Type B pancreatic cell (in vitro differentiated cells): ENCODE measurements around the gene MAP3K10. TPM values are rescaled to one million over a fixed set of nuclear protein-coding genes. Genes with fewer than 3 reads are reported as not detected.
"Not testable (repeated sequence)": the region's sequence is repeated elsewhere in the genome, so short reads cannot be mapped to it uniquely, and the experiment has no call there.

Source experiments
- DNase-seq: peaks from one replicate; pipeline ENCODE4 v3.0.0; 2021; ENCODE audit warnings: mixed read lengths; ENCODE audit not compliant: unreplicated experiment; ENCODE audit errors: extremely low spot score
- H3K27ac Mint-ChIP-seq: 2 replicates; pipeline ENCODE4 v1.8.0; 2021; ENCODE audit warnings: mild to moderate bottlenecking, mixed read lengths
- H3K27me3 Mint-ChIP-seq: 2 replicates; pipeline ENCODE4 v1.8.0; 2021; ENCODE audit warnings: mixed read lengths
- H3K36me3 Mint-ChIP-seq: 2 replicates; pipeline ENCODE4 v1.8.0; 2021; ENCODE audit warnings: mixed read lengths
- H3K4me1 Mint-ChIP-seq: one replicate; pipeline ENCODE4 v1.8.0; 2021; ENCODE audit warnings: mixed read lengths; ENCODE audit not compliant: unreplicated experiment
- H3K4me3 Mint-ChIP-seq: 2 replicates; pipeline ENCODE4 v1.8.0; 2021; ENCODE audit warnings: mild to moderate bottlenecking, mixed read lengths
- H3K9me3 Mint-ChIP-seq: 2 replicates; pipeline ENCODE4 v1.8.0; 2021; ENCODE audit warnings: mixed read lengths
- total RNA-seq: library from RNA; stranded (reverse); gene quantifications from 2 replicates; pipeline ENCODE4 v1.2.1, GENCODE V29; 2021; ENCODE audit warnings: low replicate concordance
- TF ChIP-seq, protein P1 (sequence below): fragments of 200-600 bp; sonication (generic); conservative IDR thresholded peaks from 2 replicates; pipeline ENCODE4 v1.5.0; 2021; ENCODE audit warnings: antibody characterized with exemption, mild to moderate bottlenecking

MAP3K10 gene
- total RNA-seq, 1 donor from 2014 or later = 23.4 TPM

DNA sequence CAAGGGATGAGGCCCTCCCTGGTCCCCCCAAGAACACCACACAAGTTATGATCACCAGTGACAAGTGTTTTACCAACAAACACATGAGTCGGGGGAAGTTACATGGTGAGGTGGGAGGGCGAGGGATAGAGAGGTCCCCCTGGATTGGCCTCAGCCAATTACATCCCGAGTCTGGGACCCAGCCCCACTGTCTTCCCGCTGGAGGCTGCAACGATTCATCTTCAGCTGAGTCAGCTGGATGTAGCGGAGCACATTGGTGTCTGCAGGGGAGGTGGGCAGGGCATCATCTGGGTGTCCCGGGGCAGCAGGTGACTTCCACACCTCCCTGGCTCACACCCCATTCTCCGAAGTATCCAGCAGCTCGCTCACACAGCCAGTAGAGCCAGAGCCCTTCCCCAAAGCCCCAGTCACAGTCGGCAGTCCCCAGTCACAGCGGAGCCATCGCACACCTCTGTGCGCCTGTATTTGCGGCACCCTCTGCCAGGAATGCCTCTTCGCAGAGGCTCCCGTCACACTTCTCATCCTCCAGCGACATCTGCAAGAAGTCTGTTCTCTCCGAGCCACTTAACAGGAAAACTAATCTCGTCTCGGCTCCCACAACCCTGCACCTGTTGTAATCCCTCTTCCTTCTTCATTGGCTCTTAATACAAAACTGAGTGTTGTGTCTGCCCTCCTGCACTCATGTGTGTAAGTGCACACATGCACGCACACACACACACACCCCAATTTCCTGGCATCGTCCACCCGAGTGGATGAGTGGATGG, 25.0 kb downstream of the MAP3K10 start:
- no peak for DNase-seq
- peak overlapping the region; percentile 92 for H3K27ac Mint-ChIP-seq
- peaks cover 52% of the 10 kb centered on the region for H3K27me3 Mint-ChIP-seq
- H3K4me3 Mint-ChIP-seq = peak overlapping the region; percentile 64
- H3K4me1 Mint-ChIP-seq = peaks cover 7% of the 10 kb centered on the region
- peaks cover 10% of the 10 kb centered on the region for H3K36me3 Mint-ChIP-seq
- H3K9me3 Mint-ChIP-seq = no peaks in the 10 kb centered on the region
- TF ChIP-seq, protein P1, sequence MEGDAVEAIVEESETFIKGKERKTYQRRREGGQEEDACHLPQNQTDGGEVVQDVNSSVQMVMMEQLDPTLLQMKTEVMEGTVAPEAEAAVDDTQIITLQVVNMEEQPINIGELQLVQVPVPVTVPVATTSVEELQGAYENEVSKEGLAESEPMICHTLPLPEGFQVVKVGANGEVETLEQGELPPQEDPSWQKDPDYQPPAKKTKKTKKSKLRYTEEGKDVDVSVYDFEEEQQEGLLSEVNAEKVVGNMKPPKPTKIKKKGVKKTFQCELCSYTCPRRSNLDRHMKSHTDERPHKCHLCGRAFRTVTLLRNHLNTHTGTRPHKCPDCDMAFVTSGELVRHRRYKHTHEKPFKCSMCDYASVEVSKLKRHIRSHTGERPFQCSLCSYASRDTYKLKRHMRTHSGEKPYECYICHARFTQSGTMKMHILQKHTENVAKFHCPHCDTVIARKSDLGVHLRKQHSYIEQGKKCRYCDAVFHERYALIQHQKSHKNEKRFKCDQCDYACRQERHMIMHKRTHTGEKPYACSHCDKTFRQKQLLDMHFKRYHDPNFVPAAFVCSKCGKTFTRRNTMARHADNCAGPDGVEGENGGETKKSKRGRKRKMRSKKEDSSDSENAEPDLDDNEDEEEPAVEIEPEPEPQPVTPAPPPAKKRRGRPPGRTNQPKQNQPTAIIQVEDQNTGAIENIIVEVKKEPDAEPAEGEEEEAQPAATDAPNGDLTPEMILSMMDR = no peak

DNA sequence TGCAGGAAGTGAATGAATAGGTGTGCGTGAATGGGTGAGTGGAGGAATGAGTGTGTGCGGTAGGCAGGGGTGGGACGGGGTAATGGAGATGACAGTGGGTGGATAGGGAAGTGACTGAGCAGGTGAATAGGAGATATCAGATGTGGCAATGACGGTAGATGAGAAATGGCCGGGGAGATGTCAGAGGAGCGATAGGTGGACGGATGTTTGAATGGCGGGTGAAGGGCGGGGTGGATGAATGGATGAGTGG, 25.5 kb downstream of the MAP3K10 start:
- no peak for DNase-seq
- TF ChIP-seq, protein P1 = no peak
- peaks cover 7% of the 10 kb centered on the region for H3K4me1 Mint-ChIP-seq
- peaks cover 58% of the 10 kb centered on the region for H3K27me3 Mint-ChIP-seq
- peak overlapping the region; percentile 92 for H3K27ac Mint-ChIP-seq
- peaks cover under 1% of the 10 kb centered on the region for H3K9me3 Mint-ChIP-seq
- peak overlapping the region; percentile 64 for H3K4me3 Mint-ChIP-seq
- H3K36me3 Mint-ChIP-seq = peaks cover 10% of the 10 kb centered on the region

DNA sequence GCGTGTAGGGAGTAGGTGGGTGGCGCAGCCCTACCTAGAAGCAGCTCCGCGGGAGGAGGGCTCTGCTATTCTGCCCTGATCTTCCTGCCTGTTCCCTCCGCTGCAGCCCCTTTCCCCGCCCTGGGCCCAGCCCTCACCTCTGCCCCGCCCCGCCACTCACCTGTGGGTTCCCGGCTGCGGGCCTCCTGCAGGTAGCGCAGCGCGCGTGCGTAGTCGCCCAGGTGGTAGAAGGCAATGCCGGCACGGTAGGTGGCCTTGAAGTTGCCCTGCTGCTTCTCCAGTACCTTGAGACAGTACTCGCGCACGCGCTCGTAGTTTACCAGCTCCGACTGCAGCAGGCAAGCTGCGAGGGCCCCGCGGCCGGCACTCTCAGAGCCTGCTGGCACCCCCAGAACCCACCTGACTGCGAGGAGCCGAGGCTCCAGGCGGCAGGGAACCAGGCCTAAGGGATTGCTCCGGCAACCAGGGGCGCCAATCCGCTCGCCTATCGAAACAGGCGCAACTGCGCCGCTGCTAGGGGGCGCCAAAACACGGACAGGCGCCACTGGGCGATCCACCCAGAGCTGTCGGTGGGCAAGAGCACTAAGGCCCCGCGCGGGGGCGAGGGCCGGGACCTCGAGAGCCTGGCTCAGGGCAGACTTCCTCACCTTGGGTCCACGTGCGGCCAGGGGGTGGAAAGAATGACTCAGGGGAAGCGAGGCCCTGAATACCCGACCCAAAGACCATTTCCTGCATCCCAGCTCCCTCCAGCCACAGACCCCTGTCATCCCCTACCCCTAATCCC, 26.0 kb downstream of the MAP3K10 start:
- Mint-ChIP-seq H3K4me1 (peaks cover 12% of the 10 kb centered on the region), H3K9me3 (peaks cover 5% of the 10 kb centered on the region), H3K27me3 (peaks cover 62% of the 10 kb centered on the region), H3K36me3 (peaks cover 14% of the 10 kb centered on the region), H3K27ac (peak overlapping the region; percentile 92), H3K4me3 (peak overlapping the region; percentile 64)
- no peak for DNase-seq
- TF ChIP-seq, protein P1 = peak; percentile 63

DNA sequence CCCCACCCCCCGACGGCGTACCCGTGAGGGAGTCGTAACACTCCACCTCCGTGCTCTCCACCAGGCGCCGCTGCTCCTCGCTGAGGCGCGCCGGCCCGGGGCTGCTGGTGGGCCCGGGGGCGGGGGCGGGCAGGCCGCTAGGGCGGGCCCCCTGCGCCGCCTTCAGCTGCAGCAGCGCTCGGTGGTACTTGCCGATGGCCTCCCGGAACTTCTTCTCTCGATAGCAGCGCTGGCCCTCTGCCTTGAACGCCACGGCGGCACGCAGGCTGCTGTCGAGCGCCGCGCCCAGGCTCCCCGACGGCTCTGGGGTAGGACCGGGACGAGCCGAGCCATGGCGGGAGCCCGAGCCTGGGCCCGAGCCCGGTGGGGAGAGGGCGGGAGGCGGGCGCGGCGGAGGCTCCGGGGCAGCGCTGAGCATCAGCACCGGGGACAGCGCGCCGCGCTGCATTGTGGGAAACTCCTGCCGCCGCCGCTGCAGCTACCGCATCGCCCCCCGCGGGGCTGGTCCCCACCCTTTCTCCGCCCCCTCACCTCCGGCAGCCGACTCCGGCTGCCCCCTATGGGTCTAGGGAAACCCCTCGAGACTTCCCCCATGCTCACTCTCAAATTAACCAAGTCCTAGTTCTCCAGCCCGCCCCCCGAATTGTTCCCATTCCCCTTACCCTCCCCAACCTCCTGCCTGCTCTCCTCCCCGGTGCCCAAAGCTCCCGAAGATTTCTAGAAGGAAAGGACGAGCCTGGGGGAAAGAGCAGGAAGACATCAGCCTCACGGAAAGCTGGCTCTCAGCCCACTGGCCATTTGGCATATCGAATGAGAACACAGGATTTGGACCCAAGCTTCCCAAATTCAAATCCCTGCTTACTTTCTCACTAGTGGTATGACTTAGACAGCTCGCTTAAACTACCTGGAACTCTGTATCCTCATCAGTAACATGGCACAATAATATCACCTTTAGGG, 27.0 kb downstream of the MAP3K10 start, which contains the start of gene TTC9B:
Gene TTC9B, minus strand, starts transcription at position 451 of the 957 bp plus-strand sequence. Its CDS starts 3 bp downstream, at position 448.
- peak; percentile 70 for DNase-seq
- Mint-ChIP-seq H3K27me3 (peaks cover 65% of the 10 kb centered on the region), H3K36me3 (peaks cover 14% of the 10 kb centered on the region), H3K4me3 (peak within 1 kb of the TSS; percentile 64), H3K9me3 (peaks cover 6% of the 10 kb centered on the region), H3K27ac (peak within 1 kb of the TSS; percentile 92), H3K4me1 (peaks cover 12% of the 10 kb centered on the region)
- TF ChIP-seq, protein P1 = no peak

DNA sequence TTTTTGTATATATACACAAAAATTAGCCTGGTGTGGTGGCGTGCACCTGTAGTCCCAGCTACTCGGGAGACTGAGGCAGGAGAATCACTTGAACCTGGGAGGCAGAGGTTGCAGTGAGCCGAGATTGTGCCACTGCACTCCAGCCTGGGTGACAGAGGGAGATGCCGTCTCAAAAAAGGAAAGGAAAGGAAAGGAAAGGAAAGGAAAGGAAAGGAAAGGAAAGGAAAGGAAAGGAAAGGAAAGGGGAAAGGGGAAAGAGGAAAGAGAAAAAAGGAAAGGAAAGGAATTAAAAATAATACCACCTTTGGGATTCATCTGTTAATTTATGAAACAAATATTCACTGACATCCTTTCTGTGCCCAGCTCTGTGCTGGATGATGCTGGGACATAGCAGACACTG, 27.8 kb downstream of the MAP3K10 start:
- peaks cover 14% of the 10 kb centered on the region for H3K36me3 Mint-ChIP-seq
- peaks cover 12% of the 10 kb centered on the region for H3K4me1 Mint-ChIP-seq
- H3K9me3 Mint-ChIP-seq, H3K4me3 Mint-ChIP-seq, DNase-seq: not testable (repeated sequence)
- H3K27me3 Mint-ChIP-seq = peaks cover 67% of the 10 kb centered on the region
- H3K27ac Mint-ChIP-seq = peak overlapping the region; percentile 49
